Liver (tissue), 9 donors: Measurements from ENCODE around the gene MYO18A. TPM values are rescaled to one million over a fixed set of nuclear protein-coding genes. Genes with fewer than 3 reads are reported as not detected.

Experiments used
- DNase-seq: peaks from one replicate; pipeline ENCODE4 v3.0.0-alpha.2; 2017; ENCODE audit warnings: low spot score
- H3K27ac ChIP-seq, 2 donors: one replicate each; pipeline ENCODE4 v1.7.0; 2013; ENCODE audit warnings: inconsistent platforms in 2 of 2, low read length in 2 of 2, control low read depth in 1 of 2, low read depth in 1 of 2, mild to moderate bottlenecking in 1 of 2
- H3K27me3 ChIP-seq, 4 donors: one replicate each; pipeline versions ENCODE4 v1.6.1 to v1.7.0; 2013; ENCODE audit warnings: low read length in 3 of 4, inconsistent platforms in 1 of 4, mild to moderate bottlenecking in 1 of 4, moderate library complexity in 1 of 4; ENCODE audit not compliant: control insufficient read depth in 4 of 4, insufficient read depth in 4 of 4
- H3K36me3 ChIP-seq, 4 donors: one replicate each; pipeline versions ENCODE4 v1.6.1 to v1.7.0; 2013; ENCODE audit warnings: low read length in 3 of 4, mild to moderate bottlenecking in 3 of 4, low read depth in 1 of 4, moderate library complexity in 1 of 4; ENCODE audit not compliant: control insufficient read depth in 4 of 4, insufficient read depth in 3 of 4
- H3K4me1 ChIP-seq, 4 donors: one replicate each; pipeline versions ENCODE4 v1.6.1 to v1.7.0; 2013; ENCODE audit warnings: low read length in 3 of 4, mild to moderate bottlenecking in 3 of 4, moderate library complexity in 1 of 4; ENCODE audit not compliant: control insufficient read depth in 4 of 4, insufficient read depth in 4 of 4
- H3K4me3 ChIP-seq, 3 donors: one replicate each; pipeline versions ENCODE4 v1.6.1 to v1.7.0; 2013; ENCODE audit warnings: low read length in 3 of 3, control low read depth in 1 of 3, low read depth in 1 of 3, mild to moderate bottlenecking in 1 of 3
- H3K9ac ChIP-seq, 2 donors: one replicate each; pipeline ENCODE4 v1.7.0; 2013; ENCODE audit warnings: low read length in 2 of 2, mild to moderate bottlenecking in 2 of 2, moderate library complexity in 2 of 2, control low read depth in 1 of 2, low read depth in 1 of 2
- H3K9me3 ChIP-seq, 4 donors: one replicate each; pipeline versions ENCODE4 v1.6.1 to v1.7.0; 2013; ENCODE audit warnings: low read length in 3 of 4; ENCODE audit not compliant: control insufficient read depth in 4 of 4
- EGR1 ChIP-seq, 2 donors: IDR thresholded peaks; 2 replicates each; pipeline ENCODE4 v1.6.1; 2016 to 2018; ENCODE audit warnings: antibody characterized with exemption in 2 of 2, low read depth in 2 of 2
- FOXA1 ChIP-seq: IDR thresholded peaks from 2 replicates; pipeline ENCODE4 v1.6.1; 2016; ENCODE audit warnings: antibody characterized with exemption
- FOXA2 ChIP-seq: IDR thresholded peaks from 2 replicates; pipeline ENCODE4 v1.6.1; 2016; ENCODE audit warnings: antibody characterized with exemption
- GABPA ChIP-seq, 2 donors: IDR thresholded peaks in 1 of 2; conservative IDR thresholded peaks in 1 of 2; 2 replicates each; pipeline ENCODE4 v1.6.1; 2016; ENCODE audit warnings: antibody characterized with exemption in 2 of 2, mild to moderate bottlenecking in 1 of 2, moderate library complexity in 1 of 2
- HNF4A ChIP-seq, 2 donors: conservative IDR thresholded peaks; 2 replicates each; pipeline ENCODE4 v1.6.1; 2016; ENCODE audit warnings: antibody characterized with exemption in 2 of 2, mild to moderate bottlenecking in 2 of 2
- HNF4G ChIP-seq: IDR thresholded peaks from 2 replicates; pipeline ENCODE4 v1.6.1; 2016; ENCODE audit warnings: antibody characterized with exemption
- JUND ChIP-seq, 2 donors: IDR thresholded peaks; 2 replicates each; pipeline ENCODE4 v1.6.1; 2016; ENCODE audit warnings: antibody characterized with exemption in 2 of 2
- NR2F2 ChIP-seq: IDR thresholded peaks from 2 replicates; pipeline ENCODE4 v1.6.1; 2016; ENCODE audit warnings: antibody characterized with exemption
- RAD21 ChIP-seq, 2 donors: IDR thresholded peaks; 2 replicates each; pipeline ENCODE4 v1.6.1; 2016; ENCODE audit warnings: antibody characterized with exemption in 2 of 2, mild to moderate bottlenecking in 2 of 2
- RXRA ChIP-seq, 2 donors: IDR thresholded peaks; 2 replicates each; pipeline ENCODE4 v1.6.1; 2017 to 2018; ENCODE audit warnings: antibody characterized with exemption in 2 of 2, mild to moderate bottlenecking in 1 of 2
- SP1 ChIP-seq: IDR thresholded peaks from 2 replicates; pipeline ENCODE4 v1.6.1; 2018; ENCODE audit warnings: antibody characterized with exemption, mild to moderate bottlenecking
- TAF1 ChIP-seq: conservative IDR thresholded peaks from 2 replicates; pipeline ENCODE4 v1.6.1; 2016; ENCODE audit warnings: antibody characterized with exemption, mild to moderate bottlenecking
- YY1 ChIP-seq: IDR thresholded peaks from 2 replicates; pipeline ENCODE4 v1.6.1; 2016; ENCODE audit warnings: antibody characterized with exemption, mild to moderate bottlenecking
- WGBS: extraction: QIAGEN DNeasy Blood & Tissue Kit; methylation state at CpG from one replicate; pipeline ENCODE4 v1.1.7; 2013; 5-methylcytosine and 5-hydroxymethylcytosine counted together
- polyA plus RNA-seq, 2 donors: library from polyadenylated mRNA; stranded (reverse) in 1 of 2; unstranded in 1 of 2; fragments of 200-250 nt in 1 of 2; fragments of >200 nt in 1 of 2; fragmentation: Nextera tagmentation in 1 of 2; extraction: Ambion mirVana in 1 of 2; gene quantifications; one replicate each; pipeline versions ENCODE4 v1.2.1 to v1.2.3, GENCODE V29; 2013 to 2015
- total RNA-seq, 2 donors: library from RNA; depleted of rRNA; stranded (reverse); fragments of >200 nt; gene quantifications; one replicate each; pipeline ENCODE4 v1.2.3, GENCODE V29; 2014
- TF ChIP-seq, protein P1 (sequence below): IDR thresholded peaks from 2 replicates; pipeline ENCODE4 v1.6.1; 2016; ENCODE audit warnings: antibody characterized with exemption
- TF ChIP-seq, protein P2 (sequence below): fragments of 150-350 bp; IDR thresholded peaks from 2 replicates; pipeline ENCODE4 v1.5.1; 2017; ENCODE audit warnings: improper control_type of control experiment, low read depth, low read length; ENCODE audit not compliant: missing input control
- TF ChIP-seq, protein P3 (sequence below): IDR thresholded peaks from 2 replicates; pipeline ENCODE4 v1.6.1; 2016; ENCODE audit warnings: antibody characterized with exemption
- TF ChIP-seq, protein P4 (sequence below): IDR thresholded peaks from 2 replicates; pipeline ENCODE4 v1.6.1; 2016; ENCODE audit warnings: antibody characterized with exemption, mild to moderate bottlenecking
- TF ChIP-seq, protein P5 (sequence below): IDR thresholded peaks from 2 replicates; pipeline ENCODE4 v1.6.1; 2016; ENCODE audit warnings: antibody characterized with exemption
- donor health status: healthy.
- donor health status: healthy.
- donor health status: healthy.
- donor health status: healthy.
- donor health status: healthy.

MYO18A gene
- total and polyA plus RNA-seq, 4 donors, result 26.3 to 81.6 (median 37.3) TPM

DNA sequence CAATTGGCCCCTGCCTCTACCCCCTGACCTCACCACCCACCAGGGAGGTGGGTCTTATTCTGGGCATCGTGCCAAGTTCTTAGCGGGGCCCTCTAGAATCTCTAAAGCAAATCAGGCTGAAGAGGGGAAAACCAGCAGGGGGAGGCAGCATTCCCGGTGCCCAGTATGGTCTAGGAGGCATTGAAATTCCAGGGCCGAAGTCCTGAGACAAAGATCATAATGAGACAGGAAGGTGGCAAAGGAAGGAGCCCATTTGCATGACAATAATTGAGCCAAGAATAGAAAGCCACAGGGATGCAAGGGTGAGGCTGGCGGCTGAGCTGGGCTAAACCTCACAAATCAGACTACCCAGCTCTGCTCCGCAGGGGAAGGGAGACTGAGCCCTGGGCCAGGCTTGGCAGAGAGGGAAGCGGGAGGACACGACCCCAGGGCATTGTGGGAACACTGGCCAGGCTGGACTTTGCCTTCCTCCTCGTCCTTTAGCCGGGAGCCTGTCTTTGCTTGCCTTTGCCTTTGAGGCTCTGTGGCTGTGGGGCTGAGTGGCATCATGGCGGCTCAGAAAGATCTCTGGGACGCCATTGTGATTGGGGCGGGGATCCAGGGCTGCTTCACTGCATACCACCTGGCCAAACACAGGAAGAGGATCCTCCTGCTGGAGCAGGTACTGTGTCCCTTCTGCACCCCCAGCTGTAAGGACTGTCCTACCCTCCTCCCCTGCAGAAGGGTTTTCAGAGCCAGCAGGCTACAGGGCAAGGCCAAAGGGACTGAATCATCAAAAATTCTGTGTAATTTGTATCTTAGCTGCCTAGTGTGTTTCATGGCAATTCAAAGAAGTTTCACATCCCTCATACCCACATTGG, 137.3 kb downstream of the MYO18A start, which contains the start of gene PIPOX:
Gene PIPOX (plus strand): TSS at position 463 of the 860 bp plus-strand sequence. CDS start 85 bp downstream, at position 548.
- Histone ChIP-seq H3K36me3 (peaks cover 0 to 2% (median 0%) of the 10 kb centered on the region in 4 donors), H3K27me3 (no peaks in the 10 kb centered on the region), H3K9ac (peak within 1 kb of the TSS; percentile 67 to 82), H3K4me3 (peak within 1 kb of the TSS; percentile 62 to 87 (median 75)), H3K9me3 (no peaks in the 10 kb centered on the region), H3K27ac (peak within 1 kb of the TSS; percentile 50 to 63), H3K4me1 (peaks cover 12 to 53% (median 40%) of the 10 kb centered on the region in 4 donors)
- 18% methylated on average over 13 of the region's 13 CpGs for WGBS
- TF ChIP-seq NR2F2, result peak; percentile 53
- TF ChIP-seq EGR1 (IDR thresholded peaks at IDR 0.05; ENCODE audit: low read depth in 2 of 2), result no peak
- TF ChIP-seq, protein P1, sequence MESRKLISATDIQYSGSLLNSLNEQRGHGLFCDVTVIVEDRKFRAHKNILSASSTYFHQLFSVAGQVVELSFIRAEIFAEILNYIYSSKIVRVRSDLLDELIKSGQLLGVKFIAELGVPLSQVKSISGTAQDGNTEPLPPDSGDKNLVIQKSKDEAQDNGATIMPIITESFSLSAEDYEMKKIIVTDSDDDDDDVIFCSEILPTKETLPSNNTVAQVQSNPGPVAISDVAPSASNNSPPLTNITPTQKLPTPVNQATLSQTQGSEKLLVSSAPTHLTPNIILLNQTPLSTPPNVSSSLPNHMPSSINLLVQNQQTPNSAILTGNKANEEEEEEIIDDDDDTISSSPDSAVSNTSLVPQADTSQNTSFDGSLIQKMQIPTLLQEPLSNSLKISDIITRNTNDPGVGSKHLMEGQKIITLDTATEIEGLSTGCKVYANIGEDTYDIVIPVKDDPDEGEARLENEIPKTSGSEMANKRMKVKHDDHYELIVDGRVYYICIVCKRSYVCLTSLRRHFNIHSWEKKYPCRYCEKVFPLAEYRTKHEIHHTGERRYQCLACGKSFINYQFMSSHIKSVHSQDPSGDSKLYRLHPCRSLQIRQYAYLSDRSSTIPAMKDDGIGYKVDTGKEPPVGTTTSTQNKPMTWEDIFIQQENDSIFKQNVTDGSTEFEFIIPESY, result peak; percentile 65
- TF ChIP-seq, protein P2, sequence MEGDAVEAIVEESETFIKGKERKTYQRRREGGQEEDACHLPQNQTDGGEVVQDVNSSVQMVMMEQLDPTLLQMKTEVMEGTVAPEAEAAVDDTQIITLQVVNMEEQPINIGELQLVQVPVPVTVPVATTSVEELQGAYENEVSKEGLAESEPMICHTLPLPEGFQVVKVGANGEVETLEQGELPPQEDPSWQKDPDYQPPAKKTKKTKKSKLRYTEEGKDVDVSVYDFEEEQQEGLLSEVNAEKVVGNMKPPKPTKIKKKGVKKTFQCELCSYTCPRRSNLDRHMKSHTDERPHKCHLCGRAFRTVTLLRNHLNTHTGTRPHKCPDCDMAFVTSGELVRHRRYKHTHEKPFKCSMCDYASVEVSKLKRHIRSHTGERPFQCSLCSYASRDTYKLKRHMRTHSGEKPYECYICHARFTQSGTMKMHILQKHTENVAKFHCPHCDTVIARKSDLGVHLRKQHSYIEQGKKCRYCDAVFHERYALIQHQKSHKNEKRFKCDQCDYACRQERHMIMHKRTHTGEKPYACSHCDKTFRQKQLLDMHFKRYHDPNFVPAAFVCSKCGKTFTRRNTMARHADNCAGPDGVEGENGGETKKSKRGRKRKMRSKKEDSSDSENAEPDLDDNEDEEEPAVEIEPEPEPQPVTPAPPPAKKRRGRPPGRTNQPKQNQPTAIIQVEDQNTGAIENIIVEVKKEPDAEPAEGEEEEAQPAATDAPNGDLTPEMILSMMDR, result peak; percentile 20
- TF ChIP-seq, protein P3, sequence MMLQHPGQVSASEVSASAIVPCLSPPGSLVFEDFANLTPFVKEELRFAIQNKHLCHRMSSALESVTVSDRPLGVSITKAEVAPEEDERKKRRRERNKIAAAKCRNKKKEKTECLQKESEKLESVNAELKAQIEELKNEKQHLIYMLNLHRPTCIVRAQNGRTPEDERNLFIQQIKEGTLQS, result no peak
- TF ChIP-seq GABPA (IDR thresholded peaks at IDR 0.05 in 1 of 2, conservative IDR thresholded peaks at IDR 0.05 in 1 of 2), result no peak
- TF ChIP-seq HNF4G, result peak; percentile 97
- TF ChIP-seq FOXA2, result peak; percentile 17
- TF ChIP-seq FOXA1, result no peak
- TF ChIP-seq, protein P4, sequence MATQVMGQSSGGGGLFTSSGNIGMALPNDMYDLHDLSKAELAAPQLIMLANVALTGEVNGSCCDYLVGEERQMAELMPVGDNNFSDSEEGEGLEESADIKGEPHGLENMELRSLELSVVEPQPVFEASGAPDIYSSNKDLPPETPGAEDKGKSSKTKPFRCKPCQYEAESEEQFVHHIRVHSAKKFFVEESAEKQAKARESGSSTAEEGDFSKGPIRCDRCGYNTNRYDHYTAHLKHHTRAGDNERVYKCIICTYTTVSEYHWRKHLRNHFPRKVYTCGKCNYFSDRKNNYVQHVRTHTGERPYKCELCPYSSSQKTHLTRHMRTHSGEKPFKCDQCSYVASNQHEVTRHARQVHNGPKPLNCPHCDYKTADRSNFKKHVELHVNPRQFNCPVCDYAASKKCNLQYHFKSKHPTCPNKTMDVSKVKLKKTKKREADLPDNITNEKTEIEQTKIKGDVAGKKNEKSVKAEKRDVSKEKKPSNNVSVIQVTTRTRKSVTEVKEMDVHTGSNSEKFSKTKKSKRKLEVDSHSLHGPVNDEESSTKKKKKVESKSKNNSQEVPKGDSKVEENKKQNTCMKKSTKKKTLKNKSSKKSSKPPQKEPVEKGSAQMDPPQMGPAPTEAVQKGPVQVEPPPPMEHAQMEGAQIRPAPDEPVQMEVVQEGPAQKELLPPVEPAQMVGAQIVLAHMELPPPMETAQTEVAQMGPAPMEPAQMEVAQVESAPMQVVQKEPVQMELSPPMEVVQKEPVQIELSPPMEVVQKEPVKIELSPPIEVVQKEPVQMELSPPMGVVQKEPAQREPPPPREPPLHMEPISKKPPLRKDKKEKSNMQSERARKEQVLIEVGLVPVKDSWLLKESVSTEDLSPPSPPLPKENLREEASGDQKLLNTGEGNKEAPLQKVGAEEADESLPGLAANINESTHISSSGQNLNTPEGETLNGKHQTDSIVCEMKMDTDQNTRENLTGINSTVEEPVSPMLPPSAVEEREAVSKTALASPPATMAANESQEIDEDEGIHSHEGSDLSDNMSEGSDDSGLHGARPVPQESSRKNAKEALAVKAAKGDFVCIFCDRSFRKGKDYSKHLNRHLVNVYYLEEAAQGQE, result peak; percentile 79
- peak; percentile 5 to 77 for TF ChIP-seq JUND (IDR thresholded peaks at IDR 0.05)
- peak; percentile 97 for TF ChIP-seq YY1
- peak; percentile 31 to 42 for TF ChIP-seq RAD21 (IDR thresholded peaks at IDR 0.05)
- TF ChIP-seq, protein P5, sequence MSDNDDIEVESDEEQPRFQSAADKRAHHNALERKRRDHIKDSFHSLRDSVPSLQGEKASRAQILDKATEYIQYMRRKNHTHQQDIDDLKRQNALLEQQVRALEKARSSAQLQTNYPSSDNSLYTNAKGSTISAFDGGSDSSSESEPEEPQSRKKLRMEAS, result peak; percentile 55
- TF ChIP-seq HNF4A (conservative IDR thresholded peaks at IDR 0.05), result peak; percentile 94 to 97
- peak; percentile 82 for TF ChIP-seq SP1
- TF ChIP-seq TAF1, result peak; percentile 65
- TF ChIP-seq RXRA (IDR thresholded peaks at IDR 0.05), result peak; percentile 92 to 94
- DNase-seq, result peak; percentile 48
